ENCODE measurements around the gene NR1I3. TPM values are rescaled to one million over a fixed set of nuclear protein-coding genes. Genes with fewer than 3 reads are reported as not detected.
"Not testable (repeated sequence)": the region's sequence is repeated elsewhere in the genome, so short reads cannot be mapped to it uniquely, and the experiment has no call there.

The NR1I3 gene
- polyA plus RNA-seq, 4 donors, result 0.28 to 13.3 (median 6.4) TPM

GRCh38 chr1:161226759-161227158, 11.2 kb downstream of the NR1I3 start:
- H3K9me3 ChIP-seq (ENCODE audit: control insufficient read depth in 2 of 2, insufficient read depth in 1 of 2, low read depth in 1 of 2, low read length in 1 of 2), result no peaks in the 10 kb centered on the region
- H3K27ac ChIP-seq (ENCODE audit: low read depth in 1 of 3, low read length in 2 of 3), result peak overlapping the region in 2 of 3 donors; percentile 28 to 55
- H3K4me1 ChIP-seq (ENCODE audit: control insufficient read depth in 3 of 3, insufficient read depth in 2 of 3, low read depth in 1 of 3, low read length in 2 of 3), result peaks cover 0 to 67% (median 8%) of the 10 kb centered on the region in 3 donors
- H3K27me3 ChIP-seq (ENCODE audit: control insufficient read depth in 3 of 3, insufficient read depth in 3 of 3, low read length in 3 of 3), result no peaks in the 10 kb centered on the region
- H3K36me3 ChIP-seq (ENCODE audit: control insufficient read depth in 3 of 3, insufficient read depth in 2 of 3, low read depth in 1 of 3, low read length in 3 of 3), result peaks cover 3 to 35% (median 11%) of the 10 kb centered on the region in 3 donors
- peak overlapping the region in 2 of 3 donors; percentile 64 to 89 for H3K4me3 ChIP-seq (ENCODE audit: low read depth in 1 of 3, low read length in 3 of 3)
- WGBS, 3 donors, result 49 to 61% (median 50%) methylated on average over 3 of the region's 3 CpGs
- DNase-seq, result peak in 1 of 2 donors; percentile 21
- FAIRE-seq, result no peak

- Histone ChIP-seq H3K4me3 (ENCODE audit: low read depth in 1 of 3, low read length in 3 of 3) (peak overlapping the region; percentile 45 to 89 (median 64)), H3K27me3 (ENCODE audit: control insufficient read depth in 3 of 3, insufficient read depth in 3 of 3, low read length in 3 of 3) (no peaks in the 10 kb centered on the region), H3K9me3 (ENCODE audit: control insufficient read depth in 2 of 2, insufficient read depth in 1 of 2, low read depth in 1 of 2, low read length in 1 of 2) (no peaks in the 10 kb centered on the region), H3K4me1 (ENCODE audit: control insufficient read depth in 3 of 3, insufficient read depth in 2 of 3, low read depth in 1 of 3, low read length in 2 of 3) (peaks cover 0 to 67% (median 8%) of the 10 kb centered on the region in 3 donors), H3K36me3 (ENCODE audit: control insufficient read depth in 3 of 3, insufficient read depth in 2 of 3, low read depth in 1 of 3, low read length in 3 of 3) (peaks cover 3 to 35% (median 11%) of the 10 kb centered on the region in 3 donors), H3K27ac (ENCODE audit: low read depth in 1 of 3, low read length in 2 of 3) (peak overlapping the region; percentile 28 to 55 (median 55))
- WGBS, 3 donors, result 6 to 9% (median 6%) methylated on average over 15 of the region's 15 CpGs
- DNase-seq (no peak), FAIRE-seq (no peak)
Observed at GRCh38 chr1:161226320-161226711, 11.7 kb downstream of the NR1I3 start.

- WGBS, 3 donors, result 4 to 6% (median 4%) methylated on average over 15 to 16 of the region's 16 CpGs
- peak; percentile 99 for DNase-seq
- Histone ChIP-seq H3K4me1 (ENCODE audit: control insufficient read depth in 3 of 3, insufficient read depth in 2 of 3, low read depth in 1 of 3, low read length in 2 of 3) (peaks cover 0 to 68% (median 8%) of the 10 kb centered on the region in 3 donors), H3K27me3 (ENCODE audit: control insufficient read depth in 3 of 3, insufficient read depth in 3 of 3, low read length in 3 of 3) (no peaks in the 10 kb centered on the region), H3K9me3 (ENCODE audit: control insufficient read depth in 2 of 2, insufficient read depth in 1 of 2, low read depth in 1 of 2, low read length in 1 of 2) (no peaks in the 10 kb centered on the region), H3K4me3 (ENCODE audit: low read depth in 1 of 3, low read length in 3 of 3) (peak within 1 kb of the TSS; percentile 45 to 89 (median 64)), H3K36me3 (ENCODE audit: control insufficient read depth in 3 of 3, insufficient read depth in 2 of 3, low read depth in 1 of 3, low read length in 3 of 3) (peaks cover 3 to 30% (median 10%) of the 10 kb centered on the region in 3 donors), H3K27ac (ENCODE audit: low read depth in 1 of 3, low read length in 2 of 3) (peak within 1 kb of the TSS; percentile 80 to 94 (median 87))
- peak; percentile 96 for FAIRE-seq
Observed at GRCh38 chr1:161225534-161226319, 12.3 kb downstream of the NR1I3 start, which contains the start of gene TOMM40L. TSS of gene TOMM40L (plus strand) at chr1:161226060. CDS start at chr1:161226490, 430 bp downstream.

GRCh38 chr1:161225178-161225533, 12.8 kb downstream of the NR1I3 start:
- Histone ChIP-seq H3K36me3 (ENCODE audit: control insufficient read depth in 3 of 3, insufficient read depth in 2 of 3, low read depth in 1 of 3, low read length in 3 of 3) (peaks cover 3 to 27% (median 9%) of the 10 kb centered on the region in 3 donors), H3K27ac (ENCODE audit: low read depth in 1 of 3, low read length in 2 of 3) (peak overlapping the region; percentile 80 to 94 (median 87)), H3K9me3 (ENCODE audit: control insufficient read depth in 2 of 2, insufficient read depth in 1 of 2, low read depth in 1 of 2, low read length in 1 of 2) (no peaks in the 10 kb centered on the region), H3K27me3 (ENCODE audit: control insufficient read depth in 3 of 3, insufficient read depth in 3 of 3, low read length in 3 of 3) (no peaks in the 10 kb centered on the region), H3K4me3 (ENCODE audit: low read depth in 1 of 3, low read length in 3 of 3) (no peak overlapping the region), H3K4me1 (ENCODE audit: control insufficient read depth in 3 of 3, insufficient read depth in 2 of 3, low read depth in 1 of 3, low read length in 2 of 3) (peaks cover 0 to 72% (median 8%) of the 10 kb centered on the region in 3 donors)
- DNase-seq, result no peak
- FAIRE-seq, result no peak
- 59 to 84% (median 79%) methylated on average over 7 of the region's 7 CpGs for WGBS, 3 donors

GRCh38 chr1:161224695-161225087, 13.3 kb downstream of the NR1I3 start:
- not testable (repeated sequence) for H3K27me3 ChIP-seq (ENCODE audit: control insufficient read depth in 3 of 3, insufficient read depth in 3 of 3, low read length in 3 of 3); H3K4me3 ChIP-seq (ENCODE audit: low read depth in 1 of 3, low read length in 3 of 3); DNase-seq; H3K9me3 ChIP-seq (ENCODE audit: control insufficient read depth in 2 of 2, insufficient read depth in 1 of 2, low read depth in 1 of 2, low read length in 1 of 2); FAIRE-seq
- peaks cover 3 to 22% (median 9%) of the 10 kb centered on the region in 3 donors for H3K36me3 ChIP-seq (ENCODE audit: control insufficient read depth in 3 of 3, insufficient read depth in 2 of 3, low read depth in 1 of 3, low read length in 3 of 3)
- peak overlapping the region; percentile 17 to 94 (median 87) for H3K27ac ChIP-seq (ENCODE audit: low read depth in 1 of 3, low read length in 2 of 3)
- WGBS, 3 donors, result 57 to 70% (median 63%) methylated on average over 11 to 13 of the region's 13 CpGs
- peaks cover 0 to 72% (median 8%) of the 10 kb centered on the region in 3 donors for H3K4me1 ChIP-seq (ENCODE audit: control insufficient read depth in 3 of 3, insufficient read depth in 2 of 3, low read depth in 1 of 3, low read length in 2 of 3)

GRCh38 chr1:161223805-161224694, 14.0 kb downstream of the NR1I3 start:
- FAIRE-seq, result no peak
- H3K4me3 ChIP-seq (ENCODE audit: low read depth in 1 of 3, low read length in 3 of 3), result no peak overlapping the region
- peak; percentile 91 for DNase-seq
- no peaks in the 10 kb centered on the region for H3K9me3 ChIP-seq (ENCODE audit: control insufficient read depth in 2 of 2, insufficient read depth in 1 of 2, low read depth in 1 of 2, low read length in 1 of 2)
- peaks cover under 1 to 16% (median 4%) of the 10 kb centered on the region in 3 donors for H3K36me3 ChIP-seq (ENCODE audit: control insufficient read depth in 3 of 3, insufficient read depth in 2 of 3, low read depth in 1 of 3, low read length in 3 of 3)
- peak overlapping the region; percentile 61 to 81 (median 76) for H3K27ac ChIP-seq (ENCODE audit: low read depth in 1 of 3, low read length in 2 of 3)
- no peaks in the 10 kb centered on the region for H3K27me3 ChIP-seq (ENCODE audit: control insufficient read depth in 3 of 3, insufficient read depth in 3 of 3, low read length in 3 of 3)
- 25 to 67% (median 43%) methylated on average over 7 of the region's 7 CpGs for WGBS, 3 donors
- H3K4me1 ChIP-seq (ENCODE audit: control insufficient read depth in 3 of 3, insufficient read depth in 2 of 3, low read depth in 1 of 3, low read length in 2 of 3), result peaks cover 0 to 72% (median 8%) of the 10 kb centered on the region in 3 donors

GRCh38 chr1:161222175-161223019, 15.6 kb downstream of the NR1I3 start:
- Histone ChIP-seq H3K27ac (ENCODE audit: low read depth in 1 of 3, low read length in 2 of 3) (no peak overlapping the region), H3K4me1 (ENCODE audit: control insufficient read depth in 3 of 3, insufficient read depth in 2 of 3, low read depth in 1 of 3, low read length in 2 of 3) (peaks cover 0 to 72% (median 14%) of the 10 kb centered on the region in 3 donors), H3K9me3 (ENCODE audit: control insufficient read depth in 2 of 2, insufficient read depth in 1 of 2, low read depth in 1 of 2, low read length in 1 of 2) (no peaks in the 10 kb centered on the region), H3K36me3 (ENCODE audit: control insufficient read depth in 3 of 3, insufficient read depth in 2 of 3, low read depth in 1 of 3, low read length in 3 of 3) (no peaks in the 10 kb centered on the region), H3K27me3 (ENCODE audit: control insufficient read depth in 3 of 3, insufficient read depth in 3 of 3, low read length in 3 of 3) (no peaks in the 10 kb centered on the region), H3K4me3 (ENCODE audit: low read depth in 1 of 3, low read length in 3 of 3) (no peak overlapping the region)
- 80 to 84% (median 83%) methylated on average over 6 of the region's 6 CpGs for WGBS, 3 donors
- FAIRE-seq (no peak), DNase-seq (no peak)

All from small intestine (tissue), 7 donors.